CD4-positive, alpha-beta T cell treated with Interferon alpha-2 for 1 hour (primary cell): ENCODE measurements around the gene SCD.

ENCODE experiments used
- DNase-seq, 2 donors: peaks; one replicate each; pipeline ENCODE4 v3.0.0-alpha.2; 2020 to 2022

The SCD gene

GRCh38 chr10:100401631-100402328 is 54.7 kb downstream of the SCD start:
- DNase-seq = no peak

- DNase-seq = no peak
Measured at GRCh38 chr10:100403734-100404133, 56.7 kb downstream of the SCD start.

- no peak for DNase-seq
Measured at GRCh38 chr10:100413173-100413572, 66.1 kb downstream of the SCD start.
